ENCODE data around the gene SMIM8. TPM values are rescaled to one million over a fixed set of nuclear protein-coding genes. Genes with fewer than 3 reads are reported as not detected.

SMIM8 gene
- total RNA-seq, 3 donors from 2014 or later, result 9.6 to 17.9 (median 13.4) TPM

DNA sequence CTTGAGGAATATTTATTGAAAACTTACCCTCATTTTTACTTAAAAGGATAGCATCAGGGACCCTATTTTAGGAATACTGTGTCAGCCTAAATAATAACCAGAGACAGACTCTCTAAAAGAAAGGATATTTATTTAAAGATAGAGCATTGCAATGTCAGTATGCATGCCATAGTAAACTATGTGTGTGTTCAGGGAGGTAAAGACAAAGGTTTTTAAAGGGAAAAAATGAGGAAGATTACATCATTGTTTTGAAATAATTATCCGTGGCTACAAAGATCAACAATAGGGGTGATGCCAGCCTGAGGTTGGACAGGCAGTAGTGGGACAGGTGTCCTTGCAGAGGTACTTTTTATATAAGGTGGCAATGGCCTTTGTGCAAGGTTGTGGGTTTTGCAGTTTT, 61.6 kb downstream of the SMIM8 start:
- TF ChIP-seq, protein P1, sequence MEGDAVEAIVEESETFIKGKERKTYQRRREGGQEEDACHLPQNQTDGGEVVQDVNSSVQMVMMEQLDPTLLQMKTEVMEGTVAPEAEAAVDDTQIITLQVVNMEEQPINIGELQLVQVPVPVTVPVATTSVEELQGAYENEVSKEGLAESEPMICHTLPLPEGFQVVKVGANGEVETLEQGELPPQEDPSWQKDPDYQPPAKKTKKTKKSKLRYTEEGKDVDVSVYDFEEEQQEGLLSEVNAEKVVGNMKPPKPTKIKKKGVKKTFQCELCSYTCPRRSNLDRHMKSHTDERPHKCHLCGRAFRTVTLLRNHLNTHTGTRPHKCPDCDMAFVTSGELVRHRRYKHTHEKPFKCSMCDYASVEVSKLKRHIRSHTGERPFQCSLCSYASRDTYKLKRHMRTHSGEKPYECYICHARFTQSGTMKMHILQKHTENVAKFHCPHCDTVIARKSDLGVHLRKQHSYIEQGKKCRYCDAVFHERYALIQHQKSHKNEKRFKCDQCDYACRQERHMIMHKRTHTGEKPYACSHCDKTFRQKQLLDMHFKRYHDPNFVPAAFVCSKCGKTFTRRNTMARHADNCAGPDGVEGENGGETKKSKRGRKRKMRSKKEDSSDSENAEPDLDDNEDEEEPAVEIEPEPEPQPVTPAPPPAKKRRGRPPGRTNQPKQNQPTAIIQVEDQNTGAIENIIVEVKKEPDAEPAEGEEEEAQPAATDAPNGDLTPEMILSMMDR (IDR thresholded peaks at IDR 0.05), result no peak
- TF ChIP-seq POLR2AphosphoS5 (IDR thresholded peaks at IDR 0.05), result no peak
- TF ChIP-seq POLR2A (IDR thresholded peaks at IDR 0.05), result no peak

DNA sequence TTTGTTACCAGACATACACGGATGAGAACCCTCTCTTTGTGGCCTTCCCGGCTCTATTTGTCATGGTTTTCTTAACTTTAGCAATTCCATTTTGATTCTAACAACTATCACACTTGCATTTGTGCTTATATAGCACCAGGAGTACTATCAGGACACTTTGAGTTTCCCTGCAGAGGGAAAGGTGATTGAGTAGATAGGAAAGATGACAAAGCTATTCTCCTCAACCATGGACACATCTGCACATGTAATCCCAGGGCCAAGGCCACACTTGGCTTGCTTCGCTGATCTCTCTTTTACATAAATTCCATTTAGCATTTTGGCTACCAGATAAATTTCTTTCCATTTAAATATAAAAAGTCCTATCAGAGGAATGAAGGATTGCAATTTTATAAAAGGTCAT, 62.1 kb downstream of the SMIM8 start:
- Histone ChIP-seq H3K9me3 (no peaks in the 10 kb centered on the region), H3K4me3 (no peak overlapping the region), H3K4me1 (no peaks in the 10 kb centered on the region), H3K27me3 (no peaks in the 10 kb centered on the region), H3K27ac (no peak overlapping the region), H3K36me3 (no peaks in the 10 kb centered on the region)
- intact Hi-C loops (cut with DNase I; ENCODE audit: low total_unique reads), result no loop called here
- DNase-seq (ENCODE audit: low spot score in 2 of 2), result no peak
- TF ChIP-seq POLR2AphosphoS5 (IDR thresholded peaks at IDR 0.05) (no peak), POLR2A (IDR thresholded peaks at IDR 0.05) (no peak)
- TF ChIP-seq, protein P1 (IDR thresholded peaks at IDR 0.05), result no peak

More for the DNA sequence above, 61.6 kb downstream of the SMIM8 start:
- H3K4me3 ChIP-seq, result no peak overlapping the region
- H3K27ac ChIP-seq, result no peak overlapping the region
- no peaks in the 10 kb centered on the region for H3K36me3 ChIP-seq
- no peaks in the 10 kb centered on the region for H3K9me3 ChIP-seq
- no peaks in the 10 kb centered on the region for H3K4me1 ChIP-seq
- no peak for DNase-seq (ENCODE audit: low spot score in 2 of 2)
- intact Hi-C loops (cut with DNase I; ENCODE audit: low total_unique reads), result no loop called here
- H3K27me3 ChIP-seq, result no peaks in the 10 kb centered on the region

DNA sequence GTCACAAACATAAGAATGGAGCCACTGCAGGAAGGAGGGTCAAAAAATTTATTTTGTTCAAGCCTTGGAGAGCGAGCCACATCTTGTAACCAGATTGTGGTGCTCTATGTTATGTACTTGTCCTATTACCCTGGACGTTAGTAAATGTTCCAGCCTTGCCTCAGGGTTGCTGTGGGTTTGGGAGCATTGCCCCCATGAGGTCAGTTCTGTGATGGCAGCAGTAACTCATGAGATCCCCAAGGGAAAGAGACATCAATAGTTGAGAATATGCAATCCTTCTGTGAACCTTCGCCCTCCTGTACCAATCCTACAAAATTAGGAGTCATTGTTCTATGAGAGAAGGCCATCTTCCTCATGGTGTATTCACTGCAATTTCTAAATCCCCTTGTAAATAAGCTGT, 68.9 kb downstream of the SMIM8 start:
- H3K36me3 ChIP-seq, result no peaks in the 10 kb centered on the region
- TF ChIP-seq POLR2A (IDR thresholded peaks at IDR 0.05), result no peak
- TF ChIP-seq, protein P1 (IDR thresholded peaks at IDR 0.05), result peak in 1 of 3 donors; percentile 8
- DNase-seq (ENCODE audit: low spot score in 2 of 2), result no peak
- no peaks in the 10 kb centered on the region for H3K4me1 ChIP-seq
- no peak overlapping the region for H3K4me3 ChIP-seq
- intact Hi-C loops (cut with DNase I; ENCODE audit: low total_unique reads), result no loop called here
- no peaks in the 10 kb centered on the region for H3K27me3 ChIP-seq
- H3K27ac ChIP-seq, result no peak overlapping the region
- no peaks in the 10 kb centered on the region for H3K9me3 ChIP-seq

Other genes with a start within 250 kb of the SMIM8 start
- not detected for gene CGA, start 227.5 kb upstream of the SMIM8 start, total RNA-seq
- gene ZNF292, start 167.0 kb upstream of the SMIM8 start, total RNA-seq, result 10 to 100 TPM; 35.0 to 95.1 (median 56.7) TPM
- gene GJB7, start 6.7 kb downstream of the SMIM8 start, total RNA-seq, result not detected
- 1 to 10 TPM; 3.5 to 6.2 (median 4.7) TPM for gene C6orf163, start 22.2 kb downstream of the SMIM8 start, total RNA-seq
- 1 to 10 TPM in 1 of 3 donors, under 1 TPM in 2; 0.64 to 2.0 (median 0.66) TPM for gene CFAP206, start 85.4 kb downstream of the SMIM8 start, total RNA-seq
- gene SLC35A1, start 150.4 kb downstream of the SMIM8 start, total RNA-seq, result 10 to 100 TPM; 20.3 to 46.7 (median 22.9) TPM